ENCODE measurements around the gene ZNFX1. TPM values are rescaled to one million over a fixed set of nuclear protein-coding genes. Genes with fewer than 3 reads are reported as not detected.

The ZNFX1 gene
- total RNA-seq, 4 donors from 2014 or later: 36.2 to 46.6 (median 41.5) TPM

DNA sequence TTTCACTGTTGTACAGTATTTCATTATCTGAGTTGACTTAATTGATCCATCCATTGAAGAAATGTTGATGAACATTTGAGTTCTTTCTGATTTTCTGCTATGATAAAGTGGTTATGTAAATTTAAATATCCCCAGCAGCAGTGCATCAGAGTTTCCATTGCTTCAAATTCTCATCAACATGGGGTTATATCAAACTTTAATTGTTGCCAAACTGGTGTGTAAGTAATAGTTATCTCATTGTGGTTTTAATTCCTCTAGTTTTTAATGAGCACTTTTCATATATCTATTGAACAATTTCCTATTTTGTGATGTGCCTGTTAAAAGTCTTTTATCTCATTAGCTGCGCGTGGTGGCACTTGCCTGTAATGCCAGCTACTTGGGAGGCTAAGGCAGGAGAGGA lies 18.1 kb downstream of the ZNFX1 start:
- H3K4me1 ChIP-seq: no peaks in the 10 kb centered on the region
- ATAC-seq: no peak
- no peaks in the 10 kb centered on the region for H3K9me3 ChIP-seq
- peaks cover 12 to 100% of the 10 kb centered on the region in 2 donors for H3K36me3 ChIP-seq
- no peaks in the 10 kb centered on the region for H3K27me3 ChIP-seq
- TF ChIP-seq POLR2AphosphoS5 (IDR thresholded peaks at IDR 0.05) (no peak), POLR2A (IDR thresholded peaks at IDR 0.05) (no peak), EP300 (IDR thresholded peaks at IDR 0.05) (no peak)
- TF ChIP-seq, protein P1, sequence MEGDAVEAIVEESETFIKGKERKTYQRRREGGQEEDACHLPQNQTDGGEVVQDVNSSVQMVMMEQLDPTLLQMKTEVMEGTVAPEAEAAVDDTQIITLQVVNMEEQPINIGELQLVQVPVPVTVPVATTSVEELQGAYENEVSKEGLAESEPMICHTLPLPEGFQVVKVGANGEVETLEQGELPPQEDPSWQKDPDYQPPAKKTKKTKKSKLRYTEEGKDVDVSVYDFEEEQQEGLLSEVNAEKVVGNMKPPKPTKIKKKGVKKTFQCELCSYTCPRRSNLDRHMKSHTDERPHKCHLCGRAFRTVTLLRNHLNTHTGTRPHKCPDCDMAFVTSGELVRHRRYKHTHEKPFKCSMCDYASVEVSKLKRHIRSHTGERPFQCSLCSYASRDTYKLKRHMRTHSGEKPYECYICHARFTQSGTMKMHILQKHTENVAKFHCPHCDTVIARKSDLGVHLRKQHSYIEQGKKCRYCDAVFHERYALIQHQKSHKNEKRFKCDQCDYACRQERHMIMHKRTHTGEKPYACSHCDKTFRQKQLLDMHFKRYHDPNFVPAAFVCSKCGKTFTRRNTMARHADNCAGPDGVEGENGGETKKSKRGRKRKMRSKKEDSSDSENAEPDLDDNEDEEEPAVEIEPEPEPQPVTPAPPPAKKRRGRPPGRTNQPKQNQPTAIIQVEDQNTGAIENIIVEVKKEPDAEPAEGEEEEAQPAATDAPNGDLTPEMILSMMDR (IDR thresholded peaks at IDR 0.05): no peak
- H3K27ac ChIP-seq: no peak overlapping the region
- no peak overlapping the region for H3K4me3 ChIP-seq
- WGBS, 2 donors (ENCODE audit: low coverage in 1 of 2): 80 to 100% methylated on average over 1 to 2 of the region's 2 CpGs

DNA sequence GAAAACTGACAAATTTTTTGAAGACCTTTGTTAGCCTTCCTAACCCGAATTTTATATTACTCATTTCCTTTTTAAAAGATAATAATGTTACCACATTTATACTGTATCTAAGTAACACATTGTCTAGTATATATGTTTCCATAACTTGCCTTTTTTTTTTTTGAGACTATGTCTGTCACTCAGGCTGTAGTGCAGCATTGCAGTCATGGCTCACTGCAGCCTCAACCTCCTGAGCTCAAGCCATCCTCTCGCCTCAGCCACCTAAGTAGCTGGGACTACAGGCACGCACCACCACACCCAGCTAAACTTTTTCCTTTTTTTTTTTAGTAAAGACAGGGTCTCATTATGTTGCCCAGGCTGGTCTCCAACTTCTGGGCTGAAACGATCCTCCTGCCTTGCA lies 18.6 kb downstream of the ZNFX1 start:
- TF ChIP-seq EP300 (IDR thresholded peaks at IDR 0.05) (no peak), POLR2AphosphoS5 (IDR thresholded peaks at IDR 0.05) (no peak), POLR2A (IDR thresholded peaks at IDR 0.05) (no peak)
- TF ChIP-seq, protein P1 (IDR thresholded peaks at IDR 0.05): no peak

DNA sequence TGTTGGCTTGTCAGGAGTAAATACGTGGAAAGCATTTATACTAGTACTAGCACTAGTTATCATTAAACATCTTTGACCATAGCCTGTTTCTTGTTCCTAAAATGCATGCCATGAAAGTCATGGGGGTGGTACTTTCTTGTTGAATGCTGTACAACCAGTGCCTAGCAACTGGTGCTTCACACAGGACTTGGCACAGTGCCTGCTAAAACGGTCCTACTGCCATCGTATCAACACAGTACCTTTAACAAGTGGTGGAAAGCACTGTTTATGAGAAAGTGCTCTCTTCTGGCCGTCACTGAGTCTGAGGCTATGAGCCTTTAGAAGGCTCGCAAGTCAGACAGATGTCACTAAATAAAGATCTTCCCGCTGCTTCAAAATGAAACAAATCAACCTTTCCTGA lies 21.6 kb downstream of the ZNFX1 start:
- Histone ChIP-seq H3K4me3 (no peak overlapping the region), H3K4me1 (no peaks in the 10 kb centered on the region), H3K36me3 (peaks cover 5 to 100% of the 10 kb centered on the region in 2 donors), H3K9me3 (no peaks in the 10 kb centered on the region), H3K27ac (no peak overlapping the region), H3K27me3 (no peaks in the 10 kb centered on the region)
- ATAC-seq: no peak
- WGBS, 2 donors (ENCODE audit: low coverage in 1 of 2): 52 to 64% methylated on average over 2 to 6 of the region's 6 CpGs
- TF ChIP-seq POLR2A (IDR thresholded peaks at IDR 0.05) (no peak), EP300 (IDR thresholded peaks at IDR 0.05) (no peak), POLR2AphosphoS5 (IDR thresholded peaks at IDR 0.05) (no peak)
- TF ChIP-seq, protein P1 (IDR thresholded peaks at IDR 0.05): no peak

More for the DNA sequence above, 18.6 kb downstream of the ZNFX1 start:
- 57 to 69% methylated on average over 2 to 4 of the region's 4 CpGs for WGBS, 2 donors (ENCODE audit: low coverage in 1 of 2)
- Histone ChIP-seq H3K36me3 (peaks cover 12 to 100% of the 10 kb centered on the region in 2 donors), H3K27me3 (no peaks in the 10 kb centered on the region), H3K9me3 (no peaks in the 10 kb centered on the region), H3K4me1 (no peaks in the 10 kb centered on the region), H3K27ac (no peak overlapping the region), H3K4me3 (no peak overlapping the region)
- ATAC-seq: no peak

DNA sequence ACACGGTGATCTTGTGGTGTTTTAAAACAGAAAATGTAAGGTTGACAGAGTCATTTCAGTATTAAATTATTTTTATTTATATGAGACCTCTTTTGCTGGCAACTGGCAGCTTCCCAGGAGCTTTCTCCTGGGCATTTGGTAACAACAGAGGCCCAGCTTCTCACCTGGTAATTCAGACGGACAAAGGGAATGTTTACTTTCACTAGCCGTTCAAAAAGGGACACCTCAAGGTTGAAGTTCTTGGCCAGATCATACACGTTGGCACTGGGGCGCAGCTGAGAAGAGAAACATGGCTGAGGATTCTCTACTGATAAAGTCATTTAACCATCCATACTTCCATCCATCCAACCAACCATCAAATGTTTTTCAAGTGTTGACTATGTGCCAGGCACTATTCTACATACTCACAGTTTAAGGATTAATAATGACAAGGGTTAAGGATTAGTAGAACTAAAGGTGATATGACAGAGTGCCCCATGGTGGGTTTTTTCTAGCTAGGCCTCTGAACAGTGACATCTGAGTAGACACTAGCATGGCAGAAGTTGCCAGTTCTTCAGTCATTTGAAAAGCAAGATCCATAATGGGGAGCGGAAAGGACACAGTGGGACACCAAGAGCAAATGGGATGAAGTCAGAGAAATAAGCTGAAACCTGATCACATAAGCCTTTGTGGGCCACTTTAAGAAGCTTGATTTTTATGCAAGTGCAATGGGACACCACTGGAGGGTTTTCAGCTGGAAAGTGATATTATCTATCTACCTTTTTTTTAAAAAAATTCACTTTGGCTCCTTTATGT lies 25.1 kb downstream of the ZNFX1 start:
- Histone ChIP-seq H3K4me1 (no peaks in the 10 kb centered on the region), H3K9me3 (no peaks in the 10 kb centered on the region), H3K27me3 (no peaks in the 10 kb centered on the region), H3K4me3 (no peak overlapping the region), H3K36me3 (peaks cover 5 to 100% of the 10 kb centered on the region in 2 donors), H3K27ac (no peak overlapping the region)
- no peak for ATAC-seq
- TF ChIP-seq, protein P1 (IDR thresholded peaks at IDR 0.05): no peak
- no peak for TF ChIP-seq POLR2AphosphoS5 (IDR thresholded peaks at IDR 0.05)
- no peak for TF ChIP-seq POLR2A (IDR thresholded peaks at IDR 0.05)
- no peak for TF ChIP-seq EP300 (IDR thresholded peaks at IDR 0.05)
- 79 to 83% methylated on average over 3 to 6 of the region's 6 CpGs for WGBS, 2 donors (ENCODE audit: low coverage in 1 of 2)
